IMR-90 (cell line): Measurements from ENCODE around the gene EPHA5.

Experiments used
- CEBPB ChIP-seq: IDR thresholded peaks from 2 replicates; pipeline ENCODE4 v1.6.1; 2012; ENCODE audit warnings: low read depth, low read length, improper control_type of control experiment
- CTCF ChIP-seq: conservative IDR thresholded peaks from 2 replicates; pipeline ENCODE4 v1.5.1; 2012; ENCODE audit warnings: mild to moderate bottlenecking, low read depth, low read length, improper control_type of control experiment
- MAZ ChIP-seq: IDR thresholded peaks from 2 replicates; pipeline ENCODE4 v1.6.1; 2012; ENCODE audit warnings: low read depth, mild to moderate bottlenecking, low read length, improper control_type of control experiment, moderate library complexity, borderline replicate concordance
- NFE2L2 ChIP-seq: fragments of 150-350 bp; IDR thresholded peaks from 2 replicates; pipeline ENCODE4 v1.6.1; 2016; ENCODE audit warnings: low read depth, mild to moderate bottlenecking, low read length
- POLR2A ChIP-seq: IDR thresholded peaks from 2 replicates; pipeline ENCODE4 v1.6.1; 2012; ENCODE audit warnings: mild to moderate bottlenecking, low read depth, low read length
- RAD21 ChIP-seq: IDR thresholded peaks from 2 replicates; pipeline ENCODE4 v1.6.1; 2012; ENCODE audit warnings: low read length, improper control_type of control experiment
- RCOR1 ChIP-seq: IDR thresholded peaks from 2 replicates; pipeline ENCODE4 v1.6.1; 2012; ENCODE audit warnings: mild to moderate bottlenecking, low read length, improper control_type of control experiment; ENCODE audit not compliant: insufficient replicate concordance
- RFX5 ChIP-seq: IDR thresholded peaks from 2 replicates; pipeline ENCODE4 v1.8.0; 2012; ENCODE audit warnings: low read depth, mild to moderate bottlenecking, low read length, moderate library complexity

GRCh38 chr4:65670020-65670330 lies 314 bp downstream of the EPHA5 start:
- TF ChIP-seq CTCF (no peak), NFE2L2 (no peak), RFX5 (no peak), CEBPB (no peak), POLR2A (no peak), RAD21 (no peak), MAZ (no peak), RCOR1 (no peak)
